NB4 (cell line): ENCODE data around the gene IRS2.

Source experiments
- DNase-seq: peaks from one replicate; pipeline ENCODE4 v3.0.0; 2010; ENCODE audit warnings: low read depth
- H3K4me3 ChIP-seq: one replicate; pipeline ENCODE4 v1.5.1; 2011; ENCODE audit warnings: mild to moderate bottlenecking, low read depth, low read length, moderate library complexity
- CTCF ChIP-seq: IDR thresholded peaks from one replicate; pipeline ENCODE4 v1.5.1; 2012; ENCODE audit warnings: low read depth, low read length
- MAX ChIP-seq: IDR thresholded peaks from 2 replicates; pipeline ENCODE4 v1.6.1; 2011; ENCODE audit warnings: low read depth, low read length
- MYC ChIP-seq: IDR thresholded peaks from 2 replicates; pipeline ENCODE4 v1.6.1; 2011; ENCODE audit warnings: low read depth, low read length
- POLR2A ChIP-seq: IDR thresholded peaks from 2 replicates; pipeline ENCODE4 v1.6.1; 2011; ENCODE audit warnings: mild to moderate bottlenecking; ENCODE audit not compliant: insufficient read length; ENCODE audit errors: extremely low read depth

Gene IRS2

GRCh38 chr13:109813663-109814062 lies 27.3 kb upstream of the IRS2 start:
- TF ChIP-seq CTCF = no peak
- no peak for TF ChIP-seq MAX
- no peak for TF ChIP-seq MYC
- no peak for TF ChIP-seq POLR2A
- no peak for DNase-seq
- H3K4me3 ChIP-seq = no peak overlapping the region

GRCh38 chr13:109812382-109812781 lies 26.0 kb upstream of the IRS2 start:
- TF ChIP-seq MAX (no peak), MYC (no peak), POLR2A (no peak), CTCF (no peak)
- H3K4me3 ChIP-seq = no peak overlapping the region
- DNase-seq = no peak

GRCh38 chr13:109810761-109811510 lies 24.6 kb upstream of the IRS2 start:
- DNase-seq = no peak
- H3K4me3 ChIP-seq = no peak overlapping the region
- TF ChIP-seq POLR2A (no peak), CTCF (no peak), MYC (no peak), MAX (no peak)

- no peak overlapping the region for H3K4me3 ChIP-seq
- TF ChIP-seq MYC (no peak), CTCF (no peak), MAX (no peak), POLR2A (no peak)
- DNase-seq = no peak
Measured at GRCh38 chr13:109809216-109809932, 23.0 kb upstream of the IRS2 start.

- DNase-seq = no peak
- TF ChIP-seq MYC (no peak), POLR2A (no peak), CTCF (no peak), MAX (no peak)
Measured at GRCh38 chr13:109807345-109807744, 21.0 kb upstream of the IRS2 start.

More at GRCh38 chr13:109807345-109807744, 21.0 kb upstream of the IRS2 start:
- H3K4me3 ChIP-seq = no peak overlapping the region
